DMS114 treated with DMSO at 0.1 percent for 48 hours (cell line): ENCODE data around the gene KCMF1.

Experiments
- DNase-seq: peaks from one replicate; lab custom pipeline; 2025; ENCODE audit not compliant: unreplicated experiment; lab: John Stamatoyannopoulos, UW

Gene KCMF1

GRCh38 chr2:84980263-84980983 is 9.5 kb downstream of the KCMF1 start:
- DNase-seq, result no peak

- no peak for DNase-seq
These were observed 15.1 kb downstream of the KCMF1 start for GRCh38 chr2:84986018-84986417.

GRCh38 chr2:84989422-84989821 is 18.5 kb downstream of the KCMF1 start:
- DNase-seq, result no peak

GRCh38 chr2:84989927-84990326 is 19.0 kb downstream of the KCMF1 start:
- DNase-seq, result no peak

- no peak for DNase-seq
These were observed 20.6 kb downstream of the KCMF1 start for GRCh38 chr2:84991404-84992160.

GRCh38 chr2:84995826-84996225 is 24.9 kb downstream of the KCMF1 start:
- no peak for DNase-seq

GRCh38 chr2:84996909-84997308 is 25.9 kb downstream of the KCMF1 start:
- no peak for DNase-seq

GRCh38 chr2:84999553-84999955 is 28.6 kb downstream of the KCMF1 start:
- no peak for DNase-seq

DNA sequence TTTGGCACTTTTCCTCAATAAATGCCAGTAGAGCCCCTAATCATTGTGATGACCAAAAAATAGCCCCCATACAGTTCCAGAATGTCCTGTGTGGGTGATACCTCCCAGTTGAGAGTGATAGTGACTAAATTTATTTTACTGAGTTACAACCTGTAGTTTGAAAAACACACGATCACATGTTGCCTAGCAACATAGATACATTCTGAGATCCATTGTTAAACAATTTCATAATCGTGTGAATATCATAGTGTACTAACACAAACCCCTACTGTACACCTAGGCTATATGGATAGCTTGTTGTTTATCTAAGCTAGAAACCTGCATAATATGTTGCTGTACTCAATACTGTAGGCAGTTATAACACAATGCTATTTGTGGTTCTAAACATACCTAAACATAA is 30.6 kb downstream of the KCMF1 start:
- DNase-seq, result no peak

- no peak for DNase-seq
These were observed 31.6 kb downstream of the KCMF1 start for GRCh38 chr2:85002534-85002933.

DNA sequence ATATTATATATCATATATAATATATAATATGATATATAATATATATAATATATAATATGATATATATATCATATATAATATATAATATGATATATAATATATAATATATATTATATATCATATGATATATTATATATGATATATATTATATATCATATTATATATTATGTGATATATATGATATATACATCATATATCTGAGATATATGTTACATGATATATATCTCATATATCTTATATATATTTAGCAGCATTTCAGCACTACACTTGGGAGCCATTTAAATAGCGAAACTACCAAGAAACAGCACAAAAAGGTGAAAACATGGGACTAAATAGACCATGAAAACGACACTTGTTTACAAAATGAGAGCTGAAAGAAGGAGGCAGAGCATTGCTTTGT is 37.3 kb downstream of the KCMF1 start:
- no peak for DNase-seq

GRCh38 chr2:85009019-85009618 is 38.2 kb downstream of the KCMF1 start:
- DNase-seq, result no peak

DNA sequence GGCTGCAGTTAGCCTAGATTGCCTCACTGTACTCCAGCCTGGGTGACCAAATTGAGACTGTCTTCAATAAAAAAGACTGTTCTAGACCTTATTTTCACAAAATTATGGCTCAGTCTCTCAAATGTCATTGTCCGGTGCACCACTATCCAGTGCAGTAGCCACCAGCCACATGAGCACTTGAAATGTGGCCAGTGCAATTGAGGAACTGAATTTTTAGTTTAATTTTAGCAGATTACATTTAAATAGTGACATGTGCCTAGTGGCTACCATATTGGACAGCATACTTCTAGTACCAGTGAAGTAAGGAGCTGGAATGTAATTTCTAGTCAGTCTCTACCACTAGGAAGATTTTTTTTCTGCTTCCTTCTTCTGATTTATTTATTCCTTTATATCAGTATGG is 39.4 kb downstream of the KCMF1 start:
- DNase-seq, result no peak

DNA sequence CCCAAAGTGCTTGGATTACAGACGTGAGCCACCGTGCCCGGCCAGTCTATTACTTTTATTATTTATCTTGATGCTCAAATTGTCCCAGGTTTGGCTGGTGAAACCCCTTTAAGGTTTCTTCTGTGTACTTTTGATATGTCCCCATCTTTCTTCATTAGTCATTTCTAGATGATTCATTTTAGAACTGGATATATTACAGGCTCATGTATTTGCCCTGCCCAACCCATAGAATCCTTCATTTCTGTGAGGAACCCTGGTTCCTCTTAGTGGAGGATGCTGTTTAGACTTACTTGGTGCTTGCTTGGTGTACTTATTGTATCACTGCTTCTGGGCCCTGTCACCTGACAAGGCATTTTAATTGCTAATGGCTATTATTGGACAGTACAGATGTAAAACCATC is 40.1 kb downstream of the KCMF1 start:
- no peak for DNase-seq

DNA sequence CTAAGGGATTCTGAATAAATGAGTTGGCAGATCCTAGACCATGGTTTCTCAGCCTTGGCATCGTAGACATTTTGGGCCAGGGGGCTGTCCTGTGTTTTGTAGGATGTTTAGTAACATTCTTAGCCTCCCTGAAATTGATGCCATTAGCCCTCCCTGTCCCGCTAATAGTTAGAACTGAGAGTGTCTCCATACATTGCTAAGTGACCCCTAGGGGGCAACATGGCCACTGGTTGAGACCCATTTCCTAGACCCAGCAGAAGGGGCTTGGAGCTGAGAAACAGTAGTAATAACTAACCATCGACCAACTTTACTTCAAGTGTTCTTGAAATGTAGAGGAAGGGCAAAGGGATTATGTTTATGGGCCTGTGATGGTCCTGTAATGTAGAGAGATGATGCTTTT is 40.8 kb downstream of the KCMF1 start:
- DNase-seq, result no peak

GRCh38 chr2:85012431-85012830 is 41.5 kb downstream of the KCMF1 start:
- no peak for DNase-seq

GRCh38 chr2:85012855-85013254 is 41.9 kb downstream of the KCMF1 start:
- no peak for DNase-seq

DNA sequence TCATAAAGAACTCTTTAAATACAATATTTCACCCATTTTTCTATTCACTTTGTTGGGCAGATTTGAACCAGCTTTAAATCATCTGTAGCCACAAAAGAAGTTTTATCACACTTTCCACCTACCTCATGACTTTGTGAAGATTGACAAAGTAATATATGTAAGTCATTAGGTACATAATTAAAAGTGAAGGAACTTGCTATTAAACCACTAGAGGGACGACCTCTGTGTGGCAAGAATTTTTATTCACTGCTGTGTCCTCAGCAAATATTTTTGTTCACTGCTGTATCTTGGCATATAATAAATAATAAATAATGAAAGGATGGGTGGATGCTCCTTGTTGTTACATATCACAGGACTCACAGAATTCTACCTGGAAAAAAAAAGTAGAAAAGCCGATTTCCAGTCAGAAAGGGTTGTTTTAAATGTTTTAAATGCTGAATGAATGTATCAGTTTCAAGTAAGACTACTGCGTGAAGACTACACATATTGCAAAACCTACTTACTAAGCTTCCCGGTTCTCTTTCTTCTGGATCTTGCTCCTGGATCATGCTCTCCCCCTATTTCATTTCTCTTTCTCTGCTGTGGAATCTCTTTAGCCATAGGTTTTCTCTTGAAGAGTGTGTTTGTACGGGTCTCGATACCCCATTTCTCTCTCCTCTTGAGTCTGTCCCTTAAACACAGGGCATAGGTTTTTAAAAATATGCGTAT is 44.8 kb downstream of the KCMF1 start:
- no peak for DNase-seq

DNA sequence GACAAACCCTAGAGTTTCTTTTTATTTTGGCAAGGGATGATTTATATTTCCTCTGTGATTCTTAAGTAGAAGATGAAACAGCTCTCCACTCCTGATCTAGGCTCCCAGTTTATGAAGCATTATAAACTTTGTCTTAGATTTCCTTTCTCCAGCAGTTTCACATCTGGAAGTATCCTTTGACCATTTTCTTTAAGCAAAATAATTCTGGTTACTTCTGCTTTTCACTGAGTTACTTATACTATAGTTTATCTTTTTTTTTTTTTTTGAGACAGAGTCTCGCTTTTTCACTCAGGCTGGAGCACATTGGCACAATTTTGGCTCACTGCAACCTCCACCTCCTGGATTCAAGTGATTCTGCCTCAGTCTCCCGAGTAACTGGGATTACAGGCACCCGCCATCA is 45.5 kb downstream of the KCMF1 start:
- DNase-seq, result no peak

DNA sequence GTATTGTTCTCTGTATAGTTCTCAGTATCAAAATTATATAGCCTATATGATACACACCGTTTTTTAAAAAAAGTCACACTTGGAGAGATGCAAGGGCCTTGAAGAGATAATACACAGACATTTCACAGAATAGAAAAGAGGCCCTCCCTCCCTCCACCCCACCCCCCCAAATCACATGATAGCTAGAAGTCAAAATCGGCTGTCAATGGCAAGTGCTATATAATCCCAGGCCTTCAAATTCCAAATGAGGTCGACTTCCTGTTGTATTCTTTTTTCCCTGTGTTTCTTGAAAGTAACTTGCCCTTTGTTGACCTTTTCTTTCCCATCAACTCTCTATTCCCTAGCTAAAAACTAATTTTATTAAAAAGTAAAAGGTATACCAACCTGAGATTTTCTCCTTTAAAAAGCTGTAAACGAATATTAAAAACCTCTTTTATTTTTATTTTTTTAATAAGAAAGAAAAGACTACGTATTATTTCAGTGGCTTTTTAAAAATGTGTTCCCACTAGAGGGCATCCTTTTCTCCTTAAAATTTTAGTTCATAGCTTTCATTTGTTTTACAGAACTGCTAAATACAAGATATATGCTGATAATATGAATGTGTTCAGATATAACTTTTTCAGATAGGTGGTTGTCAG is 46.6 kb downstream of the KCMF1 start:
- DNase-seq, result peak; percentile 40

DNA sequence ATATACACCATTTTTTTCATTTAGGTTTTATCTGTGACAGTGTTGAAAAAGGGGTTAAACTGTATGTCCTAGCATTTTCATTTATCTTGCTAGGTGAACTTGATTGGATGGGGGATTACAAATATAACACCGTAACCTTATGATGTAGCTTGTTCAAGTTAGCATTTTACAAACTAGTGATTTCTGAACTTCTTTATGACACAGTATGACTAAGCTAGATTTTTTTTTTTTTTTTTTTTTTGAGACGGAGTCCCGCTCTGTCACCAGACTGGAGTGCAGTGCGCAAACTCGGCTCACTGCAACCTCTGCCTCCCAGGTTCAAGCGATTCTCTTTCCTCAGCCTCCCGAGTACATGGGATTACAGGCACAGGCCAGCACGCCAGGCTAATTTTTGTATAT is 47.1 kb downstream of the KCMF1 start:
- DNase-seq, result no peak
